ENCODE results near the gene UHRF2.
"Not testable (repeated sequence)": the region's sequence is repeated elsewhere in the genome, so short reads cannot be mapped to it uniquely, and the experiment has no call there.

UHRF2 gene

GRCh38 chr9:6428940-6429889, 16.2 kb downstream of the UHRF2 start:
- no peak for DNase-seq (ENCODE audit: low spot score)

GRCh38 chr9:6431038-6431437, 18.0 kb downstream of the UHRF2 start:
- DNase-seq (ENCODE audit: low spot score) = no peak

GRCh38 chr9:6433410-6433809, 20.4 kb downstream of the UHRF2 start:
- DNase-seq (ENCODE audit: low spot score) = no peak

GRCh38 chr9:6439051-6439703, 26.2 kb downstream of the UHRF2 start:
- no peak for DNase-seq (ENCODE audit: low spot score)

GRCh38 chr9:6440405-6440804, 27.4 kb downstream of the UHRF2 start:
- no peak for DNase-seq (ENCODE audit: low spot score)

GRCh38 chr9:6441269-6441668, 28.3 kb downstream of the UHRF2 start:
- DNase-seq (ENCODE audit: low spot score) = no peak

GRCh38 chr9:6443661-6444060, 30.7 kb downstream of the UHRF2 start:
- no peak for DNase-seq (ENCODE audit: low spot score)

GRCh38 chr9:6444128-6444527, 31.1 kb downstream of the UHRF2 start:
- no peak for DNase-seq (ENCODE audit: low spot score)

GRCh38 chr9:6449086-6449485, 36.1 kb downstream of the UHRF2 start:
- DNase-seq (ENCODE audit: low spot score) = no peak

GRCh38 chr9:6449645-6450044, 36.6 kb downstream of the UHRF2 start:
- no peak for DNase-seq (ENCODE audit: low spot score)

- no peak for DNase-seq (ENCODE audit: low spot score)
These were observed 37.8 kb downstream of the UHRF2 start for GRCh38 chr9:6450641-6451375.

GRCh38 chr9:6455292-6455691, 42.3 kb downstream of the UHRF2 start:
- not testable (repeated sequence) for DNase-seq (ENCODE audit: low spot score)

- DNase-seq (ENCODE audit: low spot score) = not testable (repeated sequence)
These were observed 45.7 kb downstream of the UHRF2 start for GRCh38 chr9:6458704-6459103.

GRCh38 chr9:6459718-6460117, 46.7 kb downstream of the UHRF2 start:
- DNase-seq (ENCODE audit: low spot score) = no peak

- DNase-seq (ENCODE audit: low spot score) = no peak
These were observed 47.3 kb downstream of the UHRF2 start for GRCh38 chr9:6460189-6460768.

- no peak for DNase-seq (ENCODE audit: low spot score)
These were observed 48.6 kb downstream of the UHRF2 start for GRCh38 chr9:6461619-6462018.

- DNase-seq (ENCODE audit: low spot score) = no peak
These were observed 54.1 kb downstream of the UHRF2 start for GRCh38 chr9:6467006-6467625.

- DNase-seq (ENCODE audit: low spot score) = no peak
These were observed 58.3 kb downstream of the UHRF2 start for GRCh38 chr9:6471231-6471850.

GRCh38 chr9:6473151-6473550, 60.2 kb downstream of the UHRF2 start:
- DNase-seq (ENCODE audit: low spot score) = no peak

GRCh38 chr9:6479959-6480358, 67.0 kb downstream of the UHRF2 start:
- DNase-seq (ENCODE audit: low spot score) = no peak

GRCh38 chr9:6484210-6484609, 71.2 kb downstream of the UHRF2 start:
- DNase-seq (ENCODE audit: low spot score) = no peak

Measured in ecto neural progenitor cell (in vitro differentiated cells).